HG03175 (cell line): Measurements from ENCODE around the gene PROX2.

Experiments
- ATAC-seq: cut with Tn5 transposase; IDR thresholded peaks from one replicate; pipeline ENCODE4 v1.9.1; 2021; ENCODE audit warnings: mild to moderate bottlenecking, moderate library complexity; ENCODE audit not compliant: unreplicated experiment

Gene PROX2

GRCh38 chr14:74882103-74882920 lies 6.4 kb upstream of the PROX2 start:
- peak; percentile 44 for ATAC-seq

DNA sequence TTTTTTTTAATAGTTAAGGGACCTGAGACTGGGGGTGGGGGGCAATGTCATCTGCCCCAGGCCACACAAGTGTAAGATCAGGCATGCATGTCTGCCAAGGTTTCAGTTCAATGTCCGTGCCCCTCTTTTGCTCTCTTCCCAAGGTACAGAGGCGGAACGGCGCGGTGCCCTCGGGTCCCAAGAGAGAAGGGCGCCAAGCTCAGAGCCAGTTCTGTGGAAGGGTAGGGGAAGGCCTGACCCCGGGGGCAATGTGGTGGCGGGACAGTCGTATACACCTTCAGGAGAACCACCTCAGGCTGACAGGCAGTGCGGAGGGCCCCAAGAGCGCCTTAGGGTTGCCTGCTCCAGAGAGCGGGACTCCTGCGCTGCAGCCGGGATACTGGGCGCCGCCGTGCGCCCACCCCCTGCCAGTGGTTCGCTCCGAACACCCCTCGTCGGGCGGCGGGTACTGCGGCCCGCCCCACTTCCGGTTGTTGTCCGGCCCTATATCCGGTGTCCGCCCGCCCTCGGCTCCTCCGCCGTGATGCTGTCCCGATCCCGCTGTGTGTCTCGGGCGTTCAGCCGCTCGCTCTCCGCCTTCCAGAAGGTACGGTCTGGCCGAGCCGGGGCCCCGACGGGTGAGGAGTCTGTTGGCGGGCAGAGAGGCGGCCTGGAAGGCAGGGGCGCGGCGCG lies 5.6 kb upstream of the PROX2 start, which contains the start of gene DLST:
Gene DLST (plus strand): TSS at position 486 of the 672 bp plus-strand sequence. CDS start 38 bp downstream, at position 524.
- ATAC-seq: peak; percentile 91

GRCh38 chr14:74879427-74880182 lies 3.7 kb upstream of the PROX2 start:
- no peak for ATAC-seq

DNA sequence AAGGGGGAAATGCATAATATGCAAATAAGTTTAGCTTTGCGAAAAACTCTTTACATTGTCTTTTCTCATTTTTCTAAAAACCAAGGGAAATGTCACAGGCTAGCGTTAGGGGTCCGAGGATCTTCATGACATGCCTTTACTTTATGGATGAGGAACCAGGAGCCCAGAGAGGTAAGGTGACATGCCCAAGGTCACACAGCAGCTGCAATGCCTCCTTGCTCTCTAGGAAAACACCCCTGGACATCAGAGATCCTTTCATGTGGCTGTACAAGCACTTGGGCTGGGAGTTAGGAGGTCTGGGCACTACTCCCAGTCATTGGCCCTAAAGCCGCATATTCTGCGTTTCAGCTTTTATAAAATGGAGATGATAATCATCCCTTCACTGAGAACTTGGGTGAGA lies 741 bp downstream of the PROX2 start:
- ATAC-seq: no peak

- no peak for ATAC-seq
These were observed 4.1 kb downstream of the PROX2 start for GRCh38 chr14:74871819-74872218.

- ATAC-seq: no peak
These were observed 7.2 kb downstream of the PROX2 start for GRCh38 chr14:74868739-74869138.

DNA sequence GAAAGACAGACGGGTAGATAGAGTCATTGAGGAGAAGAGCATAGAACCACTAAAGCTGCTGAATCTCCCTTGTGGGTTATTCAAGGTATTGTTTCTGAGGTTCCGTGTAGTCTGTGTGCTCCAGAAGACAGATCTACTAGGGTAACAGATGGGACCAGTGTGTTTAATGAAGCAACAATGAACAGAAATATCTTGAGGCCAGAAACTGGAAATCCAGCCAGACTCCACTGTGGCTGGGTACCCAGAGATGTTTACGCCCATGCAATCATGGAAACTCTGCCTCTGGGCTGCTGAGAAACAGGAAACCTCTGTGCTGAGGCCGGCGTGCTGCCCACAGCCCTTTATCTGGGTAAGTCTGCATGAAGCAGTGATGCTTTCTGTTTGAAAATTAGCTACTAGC lies 8.3 kb downstream of the PROX2 start:
- ATAC-seq: no peak

DNA sequence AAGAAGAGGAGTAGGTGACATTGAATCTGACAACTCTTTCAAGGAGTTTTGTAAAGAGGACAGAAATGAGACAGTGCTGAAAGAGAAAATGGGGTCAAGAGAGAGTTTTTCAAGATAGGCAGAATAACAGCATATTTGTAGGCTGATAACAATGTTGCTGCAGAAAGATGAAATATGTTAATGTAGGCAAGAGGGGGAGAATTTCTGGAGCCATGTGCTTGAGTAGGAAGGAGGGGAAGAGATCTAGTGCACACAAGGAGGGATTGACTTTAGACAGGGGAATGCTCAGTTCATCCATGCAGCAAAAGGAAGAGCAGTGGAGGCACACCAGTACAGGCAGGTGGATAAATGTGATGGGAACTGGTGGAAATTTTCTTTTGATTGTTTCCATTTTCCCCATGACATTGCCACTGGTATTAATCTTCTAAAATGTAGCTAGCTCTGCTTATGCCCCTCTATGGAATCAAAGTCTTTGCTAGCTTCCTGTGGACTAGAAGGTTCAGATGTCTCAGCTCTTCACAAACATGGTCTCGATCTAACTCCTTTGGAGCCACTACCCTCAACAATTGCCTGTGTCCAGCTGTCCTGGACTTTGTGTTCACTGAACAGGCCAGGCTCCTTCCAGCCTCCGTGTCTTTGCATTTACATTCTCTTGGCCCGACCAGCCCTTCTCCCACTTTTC lies 9.1 kb downstream of the PROX2 start:
- ATAC-seq: no peak

- ATAC-seq: no peak
These were observed 10.8 kb downstream of the PROX2 start for GRCh38 chr14:74865156-74865555.

- ATAC-seq: no peak
These were observed 11.7 kb downstream of the PROX2 start for GRCh38 chr14:74864198-74864597.

- ATAC-seq: no peak
These were observed 12.7 kb downstream of the PROX2 start for GRCh38 chr14:74863274-74863673.

DNA sequence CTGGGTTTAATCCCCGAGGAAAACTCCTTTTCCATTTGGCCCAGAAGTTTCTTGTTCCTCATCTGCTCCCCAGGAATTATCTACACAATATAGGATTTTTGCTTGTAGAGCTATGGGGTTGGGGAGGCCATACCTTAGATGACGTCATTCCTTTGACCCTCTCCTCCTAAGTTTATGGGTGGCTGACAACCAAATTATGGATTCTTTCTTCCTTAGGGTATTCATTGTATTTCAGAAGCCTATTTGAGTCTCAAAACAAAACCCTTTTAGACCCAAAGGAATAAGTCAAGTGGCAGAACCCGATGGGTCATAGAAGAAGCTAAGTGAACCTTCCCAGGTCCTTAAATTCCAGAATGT lies 14.2 kb downstream of the PROX2 start:
- no peak for ATAC-seq

- ATAC-seq: no peak
These were observed 14.8 kb downstream of the PROX2 start for GRCh38 chr14:74860899-74861733.

DNA sequence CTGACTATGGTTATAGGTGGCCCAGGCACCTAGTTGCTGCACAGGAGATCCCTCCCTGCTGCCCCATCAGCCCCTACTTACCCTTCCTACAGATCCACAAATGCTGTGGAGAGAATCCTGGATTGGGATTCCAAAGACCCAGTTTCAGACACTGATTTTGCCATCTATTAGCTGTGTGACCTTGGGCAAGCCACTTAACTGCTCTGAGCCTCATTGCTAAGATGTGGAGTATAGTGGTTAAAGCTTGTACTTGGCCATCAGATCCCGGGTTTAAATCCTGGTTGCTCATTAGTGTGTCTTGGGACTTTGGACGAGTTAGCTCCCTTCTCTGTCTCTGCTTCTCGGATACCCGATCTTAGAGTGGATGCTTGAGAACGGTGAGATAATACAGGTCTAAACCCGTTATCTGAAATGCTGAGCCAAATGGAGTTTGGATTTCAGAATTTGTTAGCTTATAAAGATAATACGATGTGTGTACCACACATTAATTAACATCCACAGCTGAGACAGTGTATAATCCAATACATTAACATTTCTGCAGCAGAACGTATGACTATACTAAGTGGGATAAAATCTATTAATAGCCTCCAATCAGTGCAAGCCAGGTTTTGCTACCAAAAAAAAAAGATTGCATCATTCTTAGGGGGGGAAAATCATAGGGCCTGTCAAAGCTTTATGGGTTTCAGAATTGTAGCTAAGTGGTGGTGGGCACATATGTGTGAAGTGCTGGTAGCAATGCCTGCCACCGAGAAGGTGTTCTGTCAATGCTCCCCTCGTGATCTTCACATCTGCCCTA lies 16.0 kb downstream of the PROX2 start:
- no peak for ATAC-seq

DNA sequence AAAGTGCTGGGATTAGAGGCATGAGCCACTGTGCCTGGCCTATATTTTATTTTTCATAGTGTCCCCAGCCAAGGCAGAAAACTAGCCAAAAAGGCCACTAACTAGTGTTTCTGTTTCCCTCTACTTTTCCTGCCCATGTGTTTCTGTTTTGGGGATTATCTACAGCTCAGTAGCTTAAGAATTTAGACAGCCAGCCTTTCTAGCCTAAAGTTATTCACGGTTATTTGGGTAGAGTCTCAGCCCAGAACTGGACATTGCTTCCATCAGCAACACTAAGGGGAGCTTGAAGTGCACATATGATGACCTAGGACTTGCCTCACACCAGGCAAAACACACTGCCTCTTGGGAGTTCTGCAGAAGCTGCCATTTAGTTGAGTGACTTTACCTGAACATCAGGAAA lies 17.9 kb downstream of the PROX2 start:
- no peak for ATAC-seq

GRCh38 chr14:74856366-74856765 lies 19.6 kb downstream of the PROX2 start:
- ATAC-seq: no peak

DNA sequence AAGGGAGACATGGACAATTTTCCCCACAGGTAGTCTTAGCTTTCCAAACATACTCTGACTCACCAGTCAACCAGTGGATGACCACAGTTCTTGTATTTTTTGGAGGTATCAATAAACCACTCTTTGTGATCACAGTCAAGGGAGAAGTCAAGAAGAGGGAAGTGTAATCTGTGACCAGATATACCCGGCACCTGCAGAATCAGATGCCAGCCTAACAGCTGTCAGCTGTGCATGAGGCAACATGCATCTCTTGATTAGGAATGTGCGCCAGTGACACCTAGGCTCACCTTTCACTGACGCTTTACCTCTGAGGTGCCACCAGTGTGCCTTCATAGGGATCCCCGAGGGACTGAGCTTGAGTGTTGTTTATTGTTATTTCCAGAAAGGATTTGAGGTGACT lies 20.0 kb downstream of the PROX2 start:
- ATAC-seq: no peak

GRCh38 chr14:74855021-74855420 lies 20.9 kb downstream of the PROX2 start:
- ATAC-seq: no peak

GRCh38 chr14:74853581-74853980 lies 22.4 kb downstream of the PROX2 start:
- ATAC-seq: no peak
